HG03045 (cell line): Measurements from ENCODE around the gene GYPA.
"Not testable (repeated sequence)": the region's sequence is repeated elsewhere in the genome, so short reads cannot be mapped to it uniquely, and the experiment has no call there.

ENCODE experiments used
- ATAC-seq: cut with Tn5 transposase; IDR thresholded peaks from one replicate; pipeline ENCODE4 v1.9.1; 2021; ENCODE audit warnings: mild to moderate bottlenecking, moderate library complexity; ENCODE audit not compliant: unreplicated experiment

GYPA gene

GRCh38 chr4:144129336-144129875 lies 11.1 kb downstream of the GYPA start:
- ATAC-seq = not testable (repeated sequence)

- ATAC-seq = not testable (repeated sequence)
These were observed 11.7 kb downstream of the GYPA start for GRCh38 chr4:144128709-144129320.

DNA sequence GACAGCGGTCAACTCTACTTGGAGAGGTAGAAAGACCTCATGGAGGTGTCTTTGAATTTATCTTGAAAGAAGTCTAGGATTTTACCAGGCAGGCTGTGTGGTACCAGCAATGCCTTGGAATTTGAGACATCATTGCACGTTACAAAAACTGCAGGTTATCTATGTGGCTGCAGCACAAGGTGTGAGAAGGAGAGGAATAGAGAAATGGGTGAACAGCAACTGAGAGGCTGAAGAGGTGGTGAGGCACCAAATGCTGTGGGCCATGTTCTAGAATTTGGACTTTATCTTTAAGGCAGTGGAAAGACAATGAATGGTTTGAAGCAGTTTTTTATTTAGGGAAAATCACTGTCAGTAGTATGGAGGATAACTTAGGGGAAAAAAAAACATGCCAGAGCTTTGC lies 15.4 kb downstream of the GYPA start:
- ATAC-seq = not testable (repeated sequence)

DNA sequence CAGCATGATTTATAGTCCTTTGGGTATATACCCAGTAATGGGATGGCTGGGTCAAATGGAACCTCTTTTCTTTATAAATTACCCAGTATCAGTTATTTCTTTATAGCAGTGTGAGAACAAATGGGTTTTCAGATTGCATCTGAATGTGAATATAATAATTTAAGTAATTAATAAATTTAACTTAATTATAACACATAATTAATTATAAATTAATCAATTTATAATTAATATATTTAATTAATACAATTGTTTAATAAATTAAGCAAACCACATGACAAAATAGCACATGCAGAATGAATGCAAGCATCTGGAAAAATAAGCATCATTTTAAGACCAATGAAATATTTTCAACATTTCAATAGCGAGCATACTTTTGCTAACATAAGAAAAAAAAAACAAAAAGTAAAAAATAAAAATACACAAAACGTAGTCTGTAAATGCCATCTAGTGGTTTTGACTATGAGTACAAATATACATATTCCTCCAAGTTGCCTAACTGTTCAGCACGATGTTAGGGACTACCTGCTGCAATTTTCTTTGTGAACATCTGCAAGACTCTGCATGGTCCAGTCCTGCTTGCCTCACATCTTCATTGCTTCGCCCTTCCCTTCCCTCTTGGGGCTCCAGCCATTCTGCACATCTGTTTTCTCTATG lies 16.4 kb downstream of the GYPA start:
- ATAC-seq = not testable (repeated sequence)

DNA sequence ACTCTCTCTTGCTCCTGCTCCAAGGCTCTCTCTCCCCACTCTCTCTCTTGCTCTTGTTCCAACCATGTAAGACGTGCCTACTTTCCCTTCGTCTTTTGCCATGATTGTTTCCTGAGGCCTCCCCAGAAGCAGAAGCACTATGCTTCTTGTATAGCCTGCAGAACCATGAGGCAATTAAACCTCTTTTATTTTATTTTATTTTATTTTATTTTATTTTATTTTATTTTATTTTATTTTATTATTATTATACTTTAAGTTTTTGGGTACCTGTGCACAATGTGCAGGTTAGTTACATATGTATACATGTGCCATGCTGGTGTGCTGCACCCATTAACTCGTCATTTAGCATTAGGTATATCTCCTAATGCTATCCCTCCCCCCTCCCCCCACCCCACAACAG lies 17.2 kb downstream of the GYPA start:
- not testable (repeated sequence) for ATAC-seq

DNA sequence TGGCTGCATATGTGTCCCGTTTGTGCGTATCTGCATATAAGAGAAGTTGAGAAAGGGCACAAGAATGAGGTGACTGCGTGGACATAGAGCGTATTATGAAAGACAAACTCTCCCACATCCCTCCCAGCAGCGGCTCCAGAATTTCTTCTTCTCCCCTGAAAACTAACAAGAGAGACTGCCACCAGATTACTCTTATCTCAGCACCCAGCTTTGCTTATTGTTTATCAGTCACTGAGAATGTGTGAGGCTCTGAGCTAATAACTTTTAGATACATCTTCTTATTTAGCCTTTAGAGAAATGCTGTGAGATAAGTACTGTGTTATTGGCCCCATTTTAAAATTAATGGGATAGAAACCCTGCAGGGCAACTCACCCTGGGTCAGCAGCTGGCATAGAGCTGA lies 20.8 kb downstream of the GYPA start:
- not testable (repeated sequence) for ATAC-seq

- ATAC-seq = no peak
These were observed 25.0 kb downstream of the GYPA start for GRCh38 chr4:144115519-144115918.

DNA sequence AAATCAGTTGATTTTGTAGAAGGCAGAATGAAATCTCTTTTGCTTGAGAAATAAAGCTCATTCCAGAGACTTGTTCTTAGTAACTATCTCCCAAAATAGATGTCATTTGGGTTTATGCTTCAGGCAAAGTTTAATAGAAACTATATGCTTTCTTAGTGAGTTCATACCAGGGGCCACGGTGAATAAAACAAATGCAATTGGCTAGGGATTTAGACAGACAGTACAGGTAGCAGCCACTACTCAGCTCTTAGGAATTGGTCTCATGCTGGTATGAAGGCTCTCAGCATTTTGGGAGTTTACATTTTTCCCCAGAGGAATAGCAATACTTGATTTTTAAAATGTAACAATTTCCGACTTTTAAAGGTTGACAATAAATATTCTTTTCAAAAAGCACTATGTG lies 27.0 kb downstream of the GYPA start:
- ATAC-seq = no peak

DNA sequence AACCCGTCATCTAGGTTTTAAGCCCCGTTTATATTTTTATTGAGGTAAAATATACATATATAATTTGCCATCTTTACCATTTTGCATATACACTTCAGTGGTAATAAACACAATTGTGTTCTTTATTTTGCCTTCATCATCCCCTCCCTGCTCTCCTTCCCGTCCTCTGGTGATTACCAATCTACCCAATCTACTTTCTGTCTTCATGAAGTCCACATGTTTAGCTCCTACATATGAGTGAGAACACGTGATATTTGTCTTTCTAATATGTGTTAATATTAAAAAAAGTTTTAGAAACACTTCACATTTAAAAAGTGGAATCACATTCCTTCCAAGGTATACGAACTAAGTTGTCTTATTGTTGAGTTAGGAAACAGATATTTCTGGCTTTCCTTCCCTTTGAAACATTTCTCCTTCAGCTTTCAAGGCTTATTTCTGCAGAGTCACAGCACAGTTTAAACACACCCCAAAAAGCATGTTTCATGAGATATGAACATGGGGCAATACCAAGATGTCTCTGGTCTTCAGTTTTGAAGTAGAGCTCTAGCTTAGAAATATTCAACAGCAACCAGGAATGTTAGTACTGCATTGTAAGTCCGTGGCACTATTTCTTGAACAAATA lies 35.9 kb downstream of the GYPA start:
- ATAC-seq = no peak

GRCh38 chr4:144097776-144098175 lies 42.7 kb downstream of the GYPA start:
- not testable (repeated sequence) for ATAC-seq

DNA sequence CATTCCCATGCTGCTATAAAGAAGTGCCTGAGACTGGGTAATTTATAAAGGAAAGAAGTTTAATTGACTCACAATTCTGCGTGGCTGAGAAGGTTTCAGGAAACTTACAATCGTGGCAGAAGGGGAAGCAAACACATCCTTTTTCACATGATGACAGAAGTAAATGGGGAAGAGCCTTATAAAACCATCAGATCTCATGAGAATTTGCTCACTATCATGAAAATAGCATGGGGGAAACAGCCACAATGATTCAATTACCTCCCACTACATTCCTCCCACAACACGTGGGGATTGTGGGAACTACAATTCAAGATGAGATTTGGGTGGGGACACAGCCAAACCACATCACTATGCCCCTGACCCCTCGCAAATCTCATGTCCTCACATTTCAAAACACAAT lies 46.5 kb downstream of the GYPA start:
- not testable (repeated sequence) for ATAC-seq

DNA sequence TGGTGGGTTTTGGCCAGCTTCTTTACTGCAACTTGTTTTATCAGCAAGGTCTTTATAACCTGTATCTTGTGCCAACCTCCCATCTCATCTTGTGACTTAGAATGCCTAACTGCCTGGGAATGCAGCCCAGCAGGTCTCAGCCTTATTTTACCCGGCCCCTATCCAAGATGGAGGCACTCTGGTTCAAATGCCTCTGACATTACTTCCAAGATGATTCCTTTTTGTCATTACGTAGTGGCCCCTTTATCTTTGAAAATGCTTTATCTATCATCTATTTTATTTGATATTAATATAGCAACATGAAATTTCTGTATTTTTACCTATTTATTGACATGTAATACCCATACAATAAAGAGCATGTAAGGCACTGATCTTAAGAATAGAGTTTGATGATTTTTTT lies 49.3 kb downstream of the GYPA start:
- ATAC-seq = not testable (repeated sequence)

GRCh38 chr4:144090744-144091143 lies 49.8 kb downstream of the GYPA start:
- ATAC-seq = no peak

DNA sequence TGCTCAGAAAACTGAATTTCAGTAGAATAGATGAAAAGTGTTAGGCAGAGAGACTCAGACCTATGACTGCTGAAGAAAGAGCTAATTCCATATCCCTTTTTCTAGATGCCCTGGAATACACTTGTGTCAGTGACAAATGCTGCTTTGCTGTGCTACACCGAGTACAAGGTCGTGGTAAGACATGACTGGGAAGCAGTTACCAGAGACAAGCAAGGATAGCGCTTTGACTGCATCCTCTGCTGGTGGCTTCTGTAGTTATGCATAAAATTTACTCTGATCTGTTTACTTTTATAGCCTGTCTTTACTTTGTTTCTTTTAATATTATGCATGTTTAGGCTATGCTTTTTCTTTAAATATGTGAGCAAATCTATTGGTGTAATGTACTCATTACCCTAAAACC lies 58.5 kb downstream of the GYPA start:
- ATAC-seq = not testable (repeated sequence)

DNA sequence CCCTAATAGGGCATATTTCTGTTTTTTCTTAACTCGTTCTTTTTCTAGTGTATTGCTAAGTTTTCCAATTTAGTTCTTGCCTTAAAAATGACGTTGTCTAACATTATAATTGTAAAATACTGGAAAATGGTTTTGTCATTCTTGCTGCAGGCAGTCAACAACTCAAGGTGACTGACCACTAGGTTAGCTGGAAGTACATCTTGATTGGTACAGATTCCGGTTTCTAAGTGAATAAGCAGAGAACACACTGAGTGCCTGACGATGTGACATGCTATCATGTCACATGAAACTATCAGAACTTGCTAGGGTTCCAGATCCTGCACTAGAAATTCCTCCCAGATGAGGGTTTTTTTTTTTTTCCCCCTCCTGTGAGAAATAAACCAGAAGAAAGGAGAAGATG lies 60.4 kb downstream of the GYPA start:
- ATAC-seq = not testable (repeated sequence)

DNA sequence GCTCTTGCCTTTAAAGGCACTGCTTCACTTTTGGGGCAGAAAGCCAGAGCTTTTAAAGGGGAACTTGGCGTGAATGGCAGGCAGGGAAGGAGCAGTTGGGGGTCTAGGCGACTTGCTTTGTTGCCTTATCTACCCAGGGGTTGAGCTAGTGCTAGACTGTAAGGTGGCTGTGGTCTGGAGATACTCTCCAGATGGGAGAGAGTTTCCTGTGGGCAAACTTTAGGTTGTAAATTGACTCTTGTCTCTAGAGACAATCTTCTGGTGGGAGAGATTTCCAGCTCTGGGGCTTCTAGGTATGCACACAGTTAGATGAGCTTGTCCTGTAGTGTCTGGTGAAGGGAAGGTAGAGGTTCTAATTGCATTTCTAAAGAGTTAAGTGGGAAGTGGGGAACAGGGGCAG lies 61.8 kb downstream of the GYPA start:
- not testable (repeated sequence) for ATAC-seq

- ATAC-seq = not testable (repeated sequence)
These were observed 79.0 kb downstream of the GYPA start for GRCh38 chr4:144061556-144061955.

DNA sequence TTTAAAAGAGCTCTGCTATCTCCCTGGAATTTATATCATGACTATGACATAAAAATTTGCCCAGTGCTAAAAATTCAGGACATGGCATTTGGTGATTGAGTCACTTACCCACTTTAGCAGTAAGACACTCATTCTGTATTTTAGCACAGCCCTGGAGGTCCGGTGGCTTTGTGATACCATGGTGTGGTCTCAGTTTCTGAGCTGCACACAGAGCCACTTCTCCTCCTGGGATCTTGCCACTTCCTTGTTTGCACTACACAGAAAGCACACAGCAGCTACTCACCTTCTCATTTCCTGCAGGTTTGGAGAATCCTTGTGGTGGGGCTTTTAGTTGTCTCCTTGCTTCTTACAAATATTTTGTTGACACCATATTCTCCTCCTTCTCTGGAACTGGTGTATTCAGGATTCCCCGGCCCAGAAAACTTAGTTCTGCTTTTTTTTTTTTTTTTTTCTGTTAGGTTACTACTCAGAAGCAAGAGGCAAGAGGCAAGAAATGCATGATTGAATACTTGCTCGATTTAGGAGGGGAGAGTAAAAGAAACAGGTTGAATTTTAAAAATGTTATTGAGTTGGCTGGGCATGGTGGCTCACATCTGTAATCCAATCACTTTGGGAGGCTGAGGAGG lies 80.2 kb downstream of the GYPA start:
- ATAC-seq = not testable (repeated sequence)
